K562 (cell line): Measurements from ENCODE around the gene CCDC90B. TPM values are rescaled to one million over a fixed set of nuclear protein-coding genes. Genes with fewer than 3 reads are reported as not detected.

Experiments used
- ATAC-seq: fragments of 200-7000 bp; cut with Tn5 transposase; 3 replicates; pipeline ENCODE4 v1.9.1; 2020; ENCODE audit warnings: moderate library complexity
- BruUV-seq: library from RNA; stranded (reverse); fragments of 400-500 nt; replicated peaks from 2 replicates; lab custom pipeline; 2021; lab: Mats Ljungman, UMichigan
- CTCF ChIA-PET: fragments of 300-600 bp; formaldehyde crosslinking; extraction: SDS; loops from one replicate; lab custom pipeline; 2021; ENCODE audit warnings: low intra/inter-chr PET ratio; lab: Yijun Ruan, JAX
- POLR2A ChIA-PET: fragments of 300-600, 350-650 bp; sonication (Branson Sonifier 250); formaldehyde crosslinking; extraction: SDS; loops from one replicate; lab custom pipeline; 2021; ENCODE audit warnings: antibody characterized with exemption, inconsistent platforms; lab: Yijun Ruan, JAX
- DNase-seq, 4 experiments: peaks; one replicate each; pipeline versions ENCODE4 v3.0.0 to v3.0.0-alpha.2; 2011 to 2018; ENCODE audit warnings: low spot score in 3 of 4, mixed read lengths in 3 of 4; ENCODE audit errors: extremely low read depth in 1 of 4
- FAIRE-seq: peaks from 2 replicates; lab custom pipeline; 2011; peaks lifted over from hg19 to GRCh38; lab: Jason Lieb, UNC
- H2AFZ ChIP-seq: 2 replicates; pipeline ENCODE4 v1.6.0; 2011; ENCODE audit warnings: low read depth, low read length, control low read depth, inconsistent platforms
- H3K27ac ChIP-seq: fragments of 200-600 bp; 3 replicates; pipeline ENCODE4 v1.8.0; 2011; ENCODE audit warnings: low read depth, mild to moderate bottlenecking, control low read depth, inconsistent platforms, low read length, moderate library complexity, mixed read lengths; ENCODE audit errors: extremely low read depth
- H3K27me3 ChIP-seq, 2 experiments: fragments of 300-600 bp in 1 of 2; 2 replicates in 1 of 2; 3 replicates in 1 of 2; pipeline versions ENCODE4 v1.6.0 to v1.8.0; 2011; ENCODE audit warnings: inconsistent platforms in 2 of 2, low read length in 2 of 2, mild to moderate bottlenecking in 1 of 2, mixed read lengths in 1 of 2, moderate library complexity in 1 of 2; ENCODE audit not compliant: control insufficient read depth in 2 of 2, insufficient read depth in 2 of 2
- H3K36me3 ChIP-seq: fragments of 300-600 bp; 3 replicates; pipeline ENCODE4 v1.8.0; 2011; ENCODE audit warnings: mild to moderate bottlenecking, low read length, inconsistent platforms; ENCODE audit not compliant: control insufficient read depth, insufficient read depth
- H3K4me1 ChIP-seq, 2 experiments: fragments of 200-600 bp in 1 of 2; replicated peaks in 1 of 2; 2 replicates in 1 of 2; 3 replicates in 1 of 2; pipeline versions ENCODE4 v1.5.1 to v1.8.0; 2011; ENCODE audit warnings: inconsistent platforms in 2 of 2, low read length in 2 of 2, mild to moderate bottlenecking in 1 of 2, mixed read lengths in 1 of 2, moderate library complexity in 1 of 2; ENCODE audit not compliant: control insufficient read depth in 2 of 2, insufficient read depth in 2 of 2
- H3K4me2 ChIP-seq: 2 replicates; pipeline ENCODE4 v1.6.1; 2011; ENCODE audit warnings: low read length, control low read depth, inconsistent platforms, mixed read lengths; ENCODE audit not compliant: insufficient read depth
- H3K4me3 ChIP-seq: fragments of 200-600 bp; sonication (generic), shearing (Covaris generic); 2 replicates; pipeline ENCODE4 v1.5.1; 2016; ENCODE audit warnings: control low read depth, inconsistent platforms
- H3K79me2 ChIP-seq: fragments of 200-600 bp; 3 replicates; pipeline ENCODE4 v1.8.0; 2011; ENCODE audit warnings: low read length, inconsistent platforms; ENCODE audit not compliant: control insufficient read depth, insufficient read depth
- H3K9ac ChIP-seq, 2 experiments: 2 replicates each; pipeline versions ENCODE4 v1.6.0 to v1.6.1; 2011; ENCODE audit warnings: low read depth in 2 of 2, low read length in 2 of 2, control low read depth in 1 of 2, inconsistent platforms in 1 of 2, mild to moderate bottlenecking in 1 of 2, mixed read lengths in 1 of 2; ENCODE audit not compliant: insufficient read depth in 1 of 2
- H3K9me1 ChIP-seq: one replicate; pipeline ENCODE4 v1.6.0; 2011; ENCODE audit warnings: inconsistent platforms, mild to moderate bottlenecking, low read length, moderate library complexity; ENCODE audit not compliant: control insufficient read depth, insufficient read depth
- H3K9me3 ChIP-seq: replicated peaks from 2 replicates; pipeline ENCODE4 v1.5.1; 2011; ENCODE audit warnings: low read depth, low read length, inconsistent platforms; ENCODE audit not compliant: control insufficient read depth, insufficient read depth
- H4K20me1 ChIP-seq: replicated peaks from 2 replicates; pipeline ENCODE4 v1.6.1; 2011; ENCODE audit warnings: low read length, inconsistent platforms, mixed read lengths; ENCODE audit not compliant: control insufficient read depth, insufficient read depth
- AFF4 ChIP-seq: sonication (generic); formaldehyde crosslinking; IDR thresholded peaks from 2 replicates; pipeline ENCODE4 v1.8.0; 2023; ENCODE audit warnings: mild to moderate bottlenecking, missing genetic modification reagents
- BRF2 ChIP-seq: IDR thresholded peaks from 3 replicates; pipeline ENCODE4 v1.6.1; 2011; ENCODE audit warnings: borderline replicate concordance, mild to moderate bottlenecking; ENCODE audit not compliant: insufficient read length, insufficient read depth
- EHMT2 ChIP-seq: fragments of 450-650 bp; IDR thresholded peaks from 2 replicates; pipeline ENCODE4 v1.6.1; 2018; ENCODE audit warnings: antibody characterized with exemption
- FOXA3 ChIP-seq, 2 experiments: fragments of 450-650 bp in 1 of 2; sonication (generic) in 1 of 2; formaldehyde crosslinking; IDR thresholded peaks in 1 of 2; conservative IDR thresholded peaks in 1 of 2; 2 replicates each; pipeline versions ENCODE4 v1.4.0 to v1.8.0; 2020 to 2022; ENCODE audit warnings: mild to moderate bottlenecking in 2 of 2, missing genetic modification reagents in 1 of 2
- FOXP4 ChIP-seq: sonication (generic); formaldehyde crosslinking; IDR thresholded peaks from 2 replicates; pipeline ENCODE4 v1.8.0; 2022; ENCODE audit warnings: mild to moderate bottlenecking, missing genetic modification reagents, borderline replicate concordance
- HDAC6 ChIP-seq: IDR thresholded peaks from 2 replicates; pipeline ENCODE4 v1.6.1; 2012; ENCODE audit warnings: low read depth, mild to moderate bottlenecking, control low read depth, inconsistent platforms, low read length, moderate library complexity
- HMG20B ChIP-seq: fragments of 250-450 bp; sonication (Bioruptor Pico); IDR thresholded peaks from 2 replicates; pipeline ENCODE4 v1.5.0; 2021; ENCODE audit warnings: mild to moderate bottlenecking
- NFE2 ChIP-seq: IDR thresholded peaks from 2 replicates; pipeline ENCODE4 v1.6.1; 2014; ENCODE audit warnings: antibody characterized with exemption, low read depth
- NFYB ChIP-seq: IDR thresholded peaks from 2 replicates; pipeline ENCODE4 v1.6.1; 2011; ENCODE audit warnings: mild to moderate bottlenecking, moderate library complexity; ENCODE audit not compliant: insufficient read length; ENCODE audit errors: extremely low read depth
- ZBTB9 ChIP-seq: fragments of 450-650 bp; formaldehyde crosslinking; IDR thresholded peaks from 2 replicates; pipeline ENCODE4 v1.4.0; 2020; ENCODE audit warnings: mild to moderate bottlenecking, moderate library complexity
- ZNF146 ChIP-seq: IDR thresholded peaks from one replicate; pipeline ENCODE4 v1.6.1; 2018; ENCODE audit warnings: missing compliant biosample characterization; ENCODE audit not compliant: unreplicated experiment
- ZNF212 ChIP-seq: fragments of 450-650 bp; formaldehyde crosslinking; IDR thresholded peaks from 2 replicates; pipeline ENCODE4 v1.4.0; 2020; ENCODE audit warnings: mild to moderate bottlenecking
- ZNF41 ChIP-seq: fragments of 250-450 bp; sonication (Bioruptor Pico); conservative IDR thresholded peaks from 2 replicates; pipeline ENCODE4 v1.4.0; 2020; ENCODE audit warnings: mild to moderate bottlenecking
- WGBS: fragments of 100-300 bp; shearing (Covaris generic); methylation state at CpG from one replicate; pipeline ENCODE4 v1.1.6; 2016; ENCODE audit warnings: low coverage, mixed read lengths; ENCODE audit not compliant: insufficient coverage; ENCODE audit errors: missing lambda C conversion rate; 5-methylcytosine and 5-hydroxymethylcytosine counted together
- in situ Hi-C: fragments of 300-500 bp; cut with MboI; formaldehyde crosslinking; loops from 4 replicates; pipeline ENCODE4 v1.15.0; 2018; ENCODE audit warnings: inconsistent platforms, mixed read lengths
- intact Hi-C: fragments of 100-400 bp; cut with micrococcal nuclease; formaldehyde crosslinking; loops from 2 replicates; pipeline ENCODE4 v1.14.2; 2022
- polyA plus RNA-seq, 8 experiments: library from polyadenylated mRNA; depleted of rRNA in 4 of 8; stranded (reverse) in 5 of 8; unstranded in 3 of 8; fragments of >200 nt; fragmentation: Nextera tagmentation in 2 of 8; fragmentation: Illumina TruSeq in 1 of 8; extraction: Ambion mirVana in 2 of 8; extraction: Trizol in 1 of 8; gene quantifications; 2 replicates each; pipeline versions ENCODE4 v1.2.1 to v1.2.3, GENCODE V29; 2011 to 2014; ENCODE audit warnings: inconsistent platforms in 1 of 8, missing spikeins in 1 of 8
- total RNA-seq, 7 experiments: library from RNA; depleted of rRNA in 6 of 7; stranded (reverse); fragments of >200 nt in 6 of 7; fragmentation: Illumina TruSeq in 2 of 7; extraction: Trizol in 2 of 7; gene quantifications; 2 replicates each; pipeline versions ENCODE4 v1.2.1 to v1.2.3, GENCODE V29; 2011 to 2021; ENCODE audit warnings: low replicate concordance in 1 of 7

CCDC90B gene
- total and polyA plus RNA-seq, 9 of the 15 experiments (the other 6 are each of a cell fraction or from before 2014, with no cell fraction given): 26.6 to 63.6 (median 51.8) TPM

- no peaks in the 10 kb centered on the region for H3K4me1 ChIP-seq
- no peak for ATAC-seq
- CTCF ChIA-PET: no interaction called here
- no peak for TF ChIP-seq ZNF41
- TF ChIP-seq ZBTB9 (CRISPR knock-in tag): no peak
- no peak for TF ChIP-seq FOXA3 (CRISPR knock-in tag; conservative IDR thresholded peaks at IDR 0.05 in 1 of 2, IDR thresholded peaks at IDR 0.05 in 1 of 2)
- no peak for TF ChIP-seq ZNF146 (CRISPR knock-in tag)
- no peak for TF ChIP-seq HMG20B (CRISPR knock-in tag)
- TF ChIP-seq EHMT2: no peak
- TF ChIP-seq NFYB: no peak
- TF ChIP-seq NFE2: no peak
- no peak for TF ChIP-seq HDAC6
- TF ChIP-seq FOXP4 (CRISPR knock-in tag): no peak
- no peak for TF ChIP-seq AFF4 (CRISPR knock-in tag)
- TF ChIP-seq ZNF212 (CRISPR knock-in tag): no peak
- no peak for TF ChIP-seq BRF2
Observed at GRCh38 chr11:83299681-83300080, 13.5 kb upstream of the CCDC90B start.

More at GRCh38 chr11:83299681-83300080, 13.5 kb upstream of the CCDC90B start:
- H3K27me3 ChIP-seq: peaks cover 5 to 14% of the 10 kb centered on the region in 2 experiments
- DNase-seq (no peak), FAIRE-seq (no peak)
- no peaks in the 10 kb centered on the region for H3K79me2 ChIP-seq
- no peaks in the 10 kb centered on the region for H3K9me1 ChIP-seq
- no peaks in the 10 kb centered on the region for H3K36me3 ChIP-seq
- no peaks in the 10 kb centered on the region for H3K9me3 ChIP-seq
- no peak overlapping the region for H3K27ac ChIP-seq
- intact Hi-C loops: no loop called here
- 3% methylated on average over 6 of the region's 6 CpGs for WGBS
- H3K4me2 ChIP-seq: no peak overlapping the region
- no peak overlapping the region for H3K4me3 ChIP-seq
- in situ Hi-C loops: no loop called here
- H3K9ac ChIP-seq: no peak overlapping the region
- BruUV-seq: no TSS peak
- POLR2A ChIA-PET: no interaction called here
- no peak overlapping the region for H2AFZ ChIP-seq
- H4K20me1 ChIP-seq: peaks cover 5% of the 10 kb centered on the region; the same call in 1 of the 2 replicates
